Transverse colon (tissue), 4 donors: ENCODE data around the gene LENG8. TPM values are rescaled to one million over a fixed set of nuclear protein-coding genes. Genes with fewer than 3 reads are reported as not detected.

ENCODE experiments used
- DNase-seq: peaks from one replicate; pipeline ENCODE4 v3.0.0-alpha.2; 2019
- H3K27ac ChIP-seq, 4 donors: fragments of 200-600 bp; sonication (generic); 2 replicates each; pipeline ENCODE4 v1.5.1; 2016 to 2018; ENCODE audit warnings: inconsistent platforms in 4 of 4
- H3K27me3 ChIP-seq: fragments of 200-600 bp; sonication (generic); 2 replicates; pipeline ENCODE4 v1.5.1; 2017; ENCODE audit warnings: inconsistent platforms
- H3K36me3 ChIP-seq, 4 donors: fragments of 200-600 bp; sonication (generic); 2 replicates each; pipeline ENCODE4 v1.5.1; 2017 to 2019; ENCODE audit warnings: inconsistent platforms in 4 of 4
- H3K4me1 ChIP-seq, 4 donors: fragments of 200-600 bp; sonication (generic); 2 replicates each; pipeline ENCODE4 v1.5.1; 2017 to 2020; ENCODE audit warnings: inconsistent platforms in 4 of 4
- H3K4me3 ChIP-seq, 4 donors: fragments of 200-600 bp; sonication (generic); 1 replicate in 1 of 4; 2 replicates in 3 of 4; pipeline versions ENCODE4 v1.5.1 to v1.6.1; 2017 to 2019; ENCODE audit warnings: inconsistent platforms in 4 of 4
- H3K9me3 ChIP-seq, 2 donors: fragments of 200-600 bp; sonication (generic); 2 replicates each; pipeline ENCODE4 v1.5.1; 2017 to 2019; ENCODE audit warnings: inconsistent platforms in 2 of 2
- CTCF ChIP-seq, 5 experiments: fragments of 200-600 bp in 3 of 5; fragments of 450-650 bp in 2 of 5; sonication (generic) in 3 of 5; IDR thresholded peaks; 1 replicate in 2 of 5; 2 replicates in 3 of 5; pipeline ENCODE4 v1.5.1; 2016 to 2017; ENCODE audit warnings: antibody characterized with exemption in 5 of 5, inconsistent platforms in 3 of 5, mild to moderate bottlenecking in 2 of 5, moderate library complexity in 1 of 5
- EP300 ChIP-seq: sonication (generic); formaldehyde crosslinking; IDR thresholded peaks from one replicate; pipeline ENCODE4 v1.6.1; 2017; ENCODE audit warnings: antibody characterized with exemption, low read depth
- POLR2A ChIP-seq: fragments of 450-650 bp; IDR thresholded peaks from one replicate; pipeline ENCODE4 v1.6.1; 2016; ENCODE audit warnings: antibody characterized with exemption, mild to moderate bottlenecking, moderate library complexity
- POLR2AphosphoS5 ChIP-seq, 3 donors: sonication (generic); formaldehyde crosslinking; IDR thresholded peaks; one replicate each; pipeline ENCODE4 v1.6.1; 2016; ENCODE audit warnings: antibody characterized with exemption in 3 of 3
- WGBS, 2 donors: methylation state at CpG; one replicate each; pipeline ENCODE4 v1.1.5; 2018; ENCODE audit warnings: low coverage in 1 of 2; 5-methylcytosine and 5-hydroxymethylcytosine counted together
- in situ Hi-C, 4 donors: fragments of 200-750 bp; cut with MboI; loops; one replicate each; pipeline versions ENCODE4 v1.15.0 to v1.15.1; 2017; ENCODE audit warnings: low sequenced_read_pairs in 3 of 4, low pct_ligation_motif_present in 1 of 4, low pct_unique_long_range_greater_than_20kb in 1 of 4
- intact Hi-C: fragments of 100-400 bp; cut with DNase I; formaldehyde crosslinking; loops from one replicate; pipeline ENCODE4 v1.15.1; 2023; ENCODE audit warnings: low total_unique reads
- total RNA-seq, 4 donors: library from RNA; depleted of rRNA; stranded (reverse); fragments of >200 nt; gene quantifications; one replicate each; pipeline ENCODE4 v1.1.0, GENCODE V29; 2016

Gene LENG8
- total RNA-seq, 4 donors from 2014 or later, result 194 to 1,037 (median 566) TPM

GRCh38 chr19:54429545-54430227 lies 19.3 kb upstream of the LENG8 start:
- Histone ChIP-seq H3K4me1 (peaks cover 5 to 18% (median 12%) of the 10 kb centered on the region in 4 donors), H3K9me3 (no peaks in the 10 kb centered on the region), H3K36me3 (no peaks in the 10 kb centered on the region), H3K4me3 (no peak overlapping the region), H3K27ac (no peak overlapping the region), H3K27me3 (peaks cover 63% of the 10 kb centered on the region)
- TF ChIP-seq POLR2AphosphoS5 (IDR thresholded peaks at IDR 0.05) (no peak), CTCF (IDR thresholded peaks at IDR 0.05) (no peak), POLR2A (no peak), EP300 (no peak)
- intact Hi-C loops (no loop called here), in situ Hi-C loops (no loop called here)
- DNase-seq, result no peak
- WGBS, 2 donors, result 0 to 31% methylated on average over 1 to 13 of the region's 13 CpGs

- H3K36me3 ChIP-seq, result no peaks in the 10 kb centered on the region
- H3K4me1 ChIP-seq, result peaks cover 5 to 20% (median 13%) of the 10 kb centered on the region in 4 donors
- intact Hi-C loops, result no loop called here
- in situ Hi-C loops, result no loop called here
- no peak for TF ChIP-seq EP300
- no peak for TF ChIP-seq POLR2AphosphoS5 (IDR thresholded peaks at IDR 0.05)
- TF ChIP-seq POLR2A, result no peak
- no peak for TF ChIP-seq CTCF (IDR thresholded peaks at IDR 0.05)
- H3K9me3 ChIP-seq, result no peaks in the 10 kb centered on the region
- H3K27me3 ChIP-seq, result peaks cover 59% of the 10 kb centered on the region
- H3K4me3 ChIP-seq, result peak overlapping the region in 2 of 4 donors; percentile 12 to 31
- 10% methylated on average over 23 of the region's 43 CpGs; no CpG with 5 or more reads in 1 of the 2 donors for WGBS, 2 donors
- H3K27ac ChIP-seq, result no peak overlapping the region
- DNase-seq, result peak; percentile 37
Observed at GRCh38 chr19:54430306-54431254, 18.4 kb upstream of the LENG8 start.

- peak; percentile 28 for DNase-seq
- no peaks in the 10 kb centered on the region for H3K9me3 ChIP-seq
- TF ChIP-seq POLR2A (no peak), POLR2AphosphoS5 (IDR thresholded peaks at IDR 0.05) (no peak), CTCF (IDR thresholded peaks at IDR 0.05) (no peak), EP300 (no peak)
- WGBS, 2 donors, result 17 to 23% methylated on average over 1 to 11 of the region's 11 CpGs
- intact Hi-C loops, result no loop called here
- in situ Hi-C loops, result no loop called here
- H3K4me1 ChIP-seq, result peaks cover 5 to 22% (median 16%) of the 10 kb centered on the region in 4 donors
- no peak overlapping the region for H3K27ac ChIP-seq
- H3K27me3 ChIP-seq, result peaks cover 51% of the 10 kb centered on the region
- H3K4me3 ChIP-seq, result peak overlapping the region in 1 of 4 donors; percentile 31
- no peaks in the 10 kb centered on the region for H3K36me3 ChIP-seq
Observed at GRCh38 chr19:54431255-54431838, 17.7 kb upstream of the LENG8 start.
